Endometrial microvascular endothelial cells (primary cell): ENCODE data around the gene PEX7. TPM values are rescaled to one million over a fixed set of nuclear protein-coding genes. Genes with fewer than 3 reads are reported as not detected.
"Not testable (repeated sequence)": the region's sequence is repeated elsewhere in the genome, so short reads cannot be mapped to it uniquely, and the experiment has no call there.

Experiments
- in situ Hi-C: cut with HindIII; loops from 2 replicates; pipeline ENCODE4 v1.10.0; 2017; ENCODE audit warnings: low sequenced_read_pairs, low pct_unique_long_range_greater_than_20kb; ENCODE audit errors: inconsistent ontology term
- total RNA-seq: library from RNA; depleted of rRNA; stranded (reverse); fragments of >200 nt; gene quantifications from one replicate; pipeline ENCODE4 v1.2.3, GENCODE V29; 2015; ENCODE audit errors: inconsistent ontology term

Gene PEX7
- total RNA-seq, 1 donor from 2014 or later = 5.6 TPM

DNA sequence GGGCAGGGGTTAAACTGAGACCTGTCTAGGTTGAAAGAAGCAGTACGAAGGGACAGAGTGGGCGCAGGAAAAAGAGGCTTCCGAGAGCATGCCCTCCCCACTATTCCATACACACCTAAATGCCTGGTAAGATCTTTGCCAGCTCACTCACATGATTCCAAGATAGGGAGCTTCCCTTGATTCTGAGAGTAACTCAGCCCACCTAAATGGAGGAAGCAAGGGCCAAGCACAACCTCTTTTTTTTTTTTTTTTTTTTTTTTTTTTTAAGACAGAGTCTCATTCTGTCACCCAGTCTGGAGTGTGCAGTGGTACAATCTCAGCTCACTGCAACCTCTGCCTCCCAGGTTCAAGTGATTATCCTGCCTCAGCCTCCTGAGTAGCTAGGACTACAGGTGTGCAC, 33.0 kb upstream of the PEX7 start:
- in situ Hi-C loops = not testable (repeated sequence)

GRCh38 chr6:136790411-136791295, 31.7 kb upstream of the PEX7 start:
- in situ Hi-C loops = no loop called here

DNA sequence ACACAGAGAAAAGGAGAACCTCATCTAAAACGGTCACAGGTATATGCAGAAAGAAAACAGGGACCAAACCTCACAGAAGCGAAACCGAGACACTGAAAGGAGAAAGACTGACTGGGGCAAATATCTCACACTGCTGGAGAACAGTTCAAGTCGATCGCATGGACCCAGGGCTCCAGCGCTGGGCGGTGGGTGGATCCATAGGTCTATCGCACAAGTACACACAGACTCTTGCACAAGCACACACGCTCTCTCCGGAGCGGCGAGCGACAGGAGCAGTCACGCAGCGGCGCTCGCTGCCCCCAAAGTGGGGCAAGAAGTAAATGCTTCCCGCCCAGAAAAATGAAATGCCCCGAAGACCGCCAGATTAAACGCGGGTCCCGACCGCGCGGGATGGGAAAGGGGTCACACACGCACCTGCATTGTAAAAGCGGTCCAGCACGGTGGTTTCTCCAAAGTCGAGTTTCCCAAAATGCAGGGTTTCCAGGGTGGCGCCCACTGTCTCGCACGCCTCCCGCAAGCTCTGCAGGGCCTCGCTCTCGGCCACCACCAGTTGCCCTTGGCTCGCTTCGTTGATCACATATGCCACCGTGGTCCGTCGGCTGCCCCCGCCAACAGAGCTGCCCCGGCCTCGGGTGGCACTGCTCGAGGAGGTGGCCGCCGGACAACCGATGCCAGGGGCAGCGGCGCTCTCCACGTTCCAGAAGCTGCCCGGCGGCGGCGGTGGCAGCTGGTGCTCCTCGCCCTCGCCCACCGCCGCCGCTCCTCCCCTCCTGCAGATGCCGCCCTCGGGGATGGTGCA, 30.9 kb upstream of the PEX7 start:
- in situ Hi-C loops = no loop called here

- in situ Hi-C loops = no loop called here
Measured at GRCh38 chr6:136792095-136792409, 30.3 kb upstream of the PEX7 start.

- in situ Hi-C loops = no loop called here
Measured at GRCh38 chr6:136792410-136793262, 29.8 kb upstream of the PEX7 start, which contains the start of gene MAP3K5. TSS of gene MAP3K5 (minus strand) at chr6:136792477. CDS start at chr6:136792157, 320 bp downstream.

- in situ Hi-C loops = no loop called here
Measured at GRCh38 chr6:136793363-136793762, 29.0 kb upstream of the PEX7 start.

DNA sequence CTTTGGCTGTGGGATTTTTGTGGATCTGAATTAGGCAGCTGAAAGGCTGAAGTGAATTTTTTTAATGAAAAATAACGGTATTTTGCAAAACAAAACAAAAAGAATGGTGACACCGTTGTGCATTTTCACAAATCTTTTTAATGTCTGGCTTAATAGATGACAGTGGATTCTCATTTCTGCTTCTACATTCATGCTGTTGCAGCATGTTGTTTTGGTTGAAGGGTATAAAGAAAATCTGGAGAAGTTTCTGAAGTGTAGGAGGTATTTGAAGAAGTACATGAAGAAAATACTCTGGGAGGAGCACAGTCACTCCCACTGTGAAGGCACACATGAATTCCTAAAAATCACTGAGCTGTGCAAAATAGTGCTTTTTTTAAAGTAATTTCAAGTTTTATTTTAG, 27.0 kb upstream of the PEX7 start:
- in situ Hi-C loops = no loop called here

GRCh38 chr6:136795996-136796395, 26.4 kb upstream of the PEX7 start:
- in situ Hi-C loops = no loop called here

- in situ Hi-C loops = no loop called here
Measured at GRCh38 chr6:136798044-136798443, 24.3 kb upstream of the PEX7 start.

DNA sequence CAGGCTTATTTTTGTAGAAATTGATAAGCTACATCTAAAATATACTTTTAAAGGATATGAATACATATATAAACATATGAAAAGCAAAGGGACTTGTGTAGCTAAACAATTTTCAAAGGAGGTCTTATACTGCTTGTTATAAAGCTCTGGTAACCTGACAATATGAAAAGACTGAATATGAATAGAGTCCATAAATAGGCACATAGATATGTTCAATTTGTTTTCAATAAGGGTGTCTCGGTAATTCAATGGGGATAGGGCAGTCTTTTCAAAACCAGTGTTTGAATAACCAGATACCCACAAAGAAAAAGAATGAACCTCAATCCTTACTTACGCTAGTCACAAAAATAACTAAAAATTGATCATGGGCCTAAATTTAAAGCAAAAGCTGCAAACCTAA, 20.8 kb upstream of the PEX7 start:
- in situ Hi-C loops = no loop called here

DNA sequence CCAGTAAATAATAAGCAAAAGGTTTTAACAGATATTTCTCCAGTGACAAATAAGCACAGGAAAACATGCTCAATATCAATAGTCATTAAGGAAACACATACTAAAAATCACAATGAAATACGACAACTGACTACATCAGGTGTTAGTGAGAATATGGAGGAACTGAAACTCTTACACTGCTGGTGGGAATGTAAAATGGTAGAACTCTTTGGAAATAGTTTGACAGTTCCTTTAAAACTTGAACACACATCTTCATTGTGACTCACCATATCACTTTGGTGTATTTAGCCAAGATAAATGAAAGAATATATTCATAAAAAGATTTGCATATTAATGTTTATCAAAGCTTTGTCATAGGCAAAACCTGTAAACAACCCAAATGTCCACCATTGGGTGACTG, 18.8 kb upstream of the PEX7 start:
- in situ Hi-C loops = no loop called here

DNA sequence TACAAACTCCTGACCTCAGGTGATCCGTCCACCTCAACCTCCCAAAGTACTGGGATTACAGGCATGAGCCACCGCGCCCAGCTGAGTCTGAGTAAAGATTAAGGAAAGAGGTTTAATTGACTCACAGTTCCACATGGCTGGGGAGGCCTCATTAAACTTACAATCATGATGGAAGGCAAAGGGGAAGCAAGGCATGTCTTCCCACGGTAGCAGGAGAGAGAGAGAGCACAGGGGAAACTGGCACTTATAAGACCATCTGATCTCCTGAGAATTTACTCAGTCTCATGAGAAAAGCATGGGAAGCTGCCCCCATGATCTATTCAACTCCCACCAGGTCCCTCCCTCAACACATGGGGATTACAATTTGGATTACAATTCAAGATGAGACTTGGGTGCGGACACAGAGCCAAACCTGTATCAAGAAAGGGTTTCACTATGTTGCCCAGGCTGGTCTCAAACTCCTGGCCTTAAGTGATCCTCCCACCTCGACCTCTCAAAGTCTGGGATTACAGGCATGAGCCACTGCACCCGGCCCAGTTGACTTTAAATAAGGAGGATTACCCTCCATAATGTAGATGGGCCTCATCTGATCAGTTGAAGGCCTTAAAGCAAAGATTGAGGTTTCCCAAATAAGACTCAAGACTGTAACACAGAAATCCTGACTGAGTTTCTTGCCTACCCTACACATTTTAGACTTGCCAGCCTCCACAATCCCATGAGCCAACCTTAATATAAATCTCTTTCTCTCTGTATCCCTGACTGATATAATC, 13.1 kb upstream of the PEX7 start:
- in situ Hi-C loops = no loop called here

- in situ Hi-C loops = no loop called here
Measured at GRCh38 chr6:136811272-136811671, 11.1 kb upstream of the PEX7 start.

- in situ Hi-C loops = no loop called here
Measured at GRCh38 chr6:136812174-136812573, 10.2 kb upstream of the PEX7 start.

DNA sequence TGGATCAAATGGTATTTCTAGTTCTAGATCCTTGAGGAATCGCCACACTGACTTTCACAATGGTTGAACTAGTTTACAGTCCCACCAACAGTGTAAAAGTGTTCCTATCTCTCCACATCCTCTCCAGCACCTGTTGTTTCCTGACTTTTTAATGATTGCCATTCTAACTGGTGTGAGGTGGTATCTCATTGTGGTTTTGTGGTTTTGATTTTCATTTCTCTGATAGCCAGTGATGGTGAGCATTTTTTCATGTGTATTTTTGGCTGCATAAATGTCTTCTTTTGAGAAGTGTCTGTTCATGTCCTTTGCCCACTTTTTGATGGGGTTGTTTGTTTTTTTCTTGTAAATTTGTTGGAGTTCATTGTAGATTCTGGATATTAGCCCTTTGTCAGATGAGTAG, 6.8 kb upstream of the PEX7 start:
- in situ Hi-C loops = not testable (repeated sequence)

GRCh38 chr6:136816656-136817055, 5.7 kb upstream of the PEX7 start:
- in situ Hi-C loops = no loop called here

DNA sequence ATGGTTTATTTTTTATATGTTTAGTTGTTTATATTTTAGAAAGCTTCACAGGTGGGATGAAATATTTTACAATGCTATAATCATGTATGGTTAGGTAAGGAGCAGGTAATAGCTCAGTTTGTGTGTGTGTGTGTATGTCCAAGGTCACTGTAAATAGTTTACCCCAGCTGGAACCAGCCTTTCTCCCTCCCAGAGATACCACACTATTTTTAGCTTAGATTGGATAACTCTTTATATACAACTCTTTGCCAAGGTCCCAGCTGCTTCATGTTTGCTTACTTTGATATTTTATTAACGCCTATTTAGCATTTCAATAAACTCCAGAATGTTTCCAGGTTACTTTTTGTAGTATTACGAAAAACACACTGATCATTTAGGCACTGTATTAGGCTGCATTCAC, 1.8 kb upstream of the PEX7 start:
- in situ Hi-C loops = no loop called here

- in situ Hi-C loops = no loop called here
Measured at GRCh38 chr6:136822046-136822375, 381 bp upstream of the PEX7 start.
